ENCODE results near the gene ADGRV1. TPM values are rescaled to one million over a fixed set of nuclear protein-coding genes. Genes with fewer than 3 reads are reported as not detected.

Gene ADGRV1
- total and polyA plus RNA-seq, 9 of the 15 experiments (the other 6 are each of a cell fraction or from before 2014, with no cell fraction given), result 21.7 to 156 (median 58.2) TPM

- peak; percentile 48; the same call in 1 of the 2 replicates for TF ChIP-seq ZNF592 (IDR thresholded peaks at IDR 0.05)
- TF ChIP-seq ZNF311 (CRISPR knock-in tag; IDR thresholded peaks at IDR 0.05), result peak; percentile 65; the same call in 1 of the 2 replicates
- no peak for TF ChIP-seq POLR2AphosphoS2 (IDR thresholded peaks at IDR 0.05; ENCODE audit: low read length)
- no peak for TF ChIP-seq PTRF (tag; IDR thresholded peaks at IDR 0.05)
- TF ChIP-seq TFE3 (CRISPR knock-in tag; IDR thresholded peaks at IDR 0.05), result no peak
- TF ChIP-seq FOXA3 (CRISPR knock-in tag; conservative IDR thresholded peaks at IDR 0.05 in 1 of 2, IDR thresholded peaks at IDR 0.05 in 1 of 2), result no peak
- no peak for TF ChIP-seq ZNF583 (CRISPR knock-in tag; IDR thresholded peaks at IDR 0.05)
- TF ChIP-seq TBP (optimal IDR thresholded peaks at IDR 0.05; ENCODE audit: low read depth, low read length), result no peak
- TF ChIP-seq SOX6 (IDR thresholded peaks at IDR 0.05), result no peak
- no peak for TF ChIP-seq MIER1 (IDR thresholded peaks at IDR 0.05; ENCODE audit: low read depth)
- TF ChIP-seq ZSCAN29 (IDR thresholded peaks at IDR 0.05), result no peak
- TF ChIP-seq FOXK2 (conservative IDR thresholded peaks at IDR 0.05 in 1 of 2, IDR thresholded peaks at IDR 0.05 in 1 of 2; ENCODE audit: low read depth in 2 of 2), result no peak
- TF ChIP-seq DMBX1 (CRISPR knock-in tag; IDR thresholded peaks at IDR 0.05; ENCODE audit: borderline replicate concordance), result peak; percentile 33; the same call in 1 of the 2 replicates
- TF ChIP-seq BRF2 (IDR thresholded peaks at IDR 0.05; ENCODE audit: borderline replicate concordance, insufficient read depth, insufficient read length), result no peak
These were observed 96.8 kb downstream of the ADGRV1 start (continued) for GRCh38 chr5:90655423-90655822.

Data from K562 (cell line).